GM23338 (cell line): ENCODE measurements around the gene NSA2. TPM values are rescaled to one million over a fixed set of nuclear protein-coding genes. Genes with fewer than 3 reads are reported as not detected.

ENCODE experiments used
- ATAC-seq: fragments of 200-7000 bp; cut with Tn5 transposase; 3 replicates; pipeline ENCODE4 v1.9.1; 2020
- DNase-seq: peaks from one replicate; pipeline ENCODE4 v3.0.0-alpha.2; 2015; ENCODE audit warnings: low spot score
- H2AFZ ChIP-seq: fragments of 200-600 bp; sonication (generic); 2 replicates; pipeline ENCODE4 v1.8.0; 2016; ENCODE audit warnings: antibody characterized with exemption, mild to moderate bottlenecking, moderate library complexity
- H3F3A ChIP-seq: fragments of 200-600 bp; sonication (generic); replicated peaks from 2 replicates; pipeline ENCODE4 v1.8.0; 2017; ENCODE audit warnings: antibody characterized with exemption, mixed run types, low read depth
- H3K27ac ChIP-seq: fragments of 200-600 bp; sonication (generic); 2 replicates; pipeline ENCODE4 v1.6.1; 2016; ENCODE audit warnings: low read depth
- H3K27me3 ChIP-seq: fragments of 200-600 bp; sonication (generic); 2 replicates; pipeline ENCODE4 v1.8.0; 2016; ENCODE audit warnings: mild to moderate bottlenecking, mixed run types, moderate library complexity; ENCODE audit not compliant: insufficient read depth
- H3K36me3 ChIP-seq: fragments of 200-600 bp; sonication (generic); 2 replicates; pipeline ENCODE4 v1.8.0; 2016; ENCODE audit warnings: mild to moderate bottlenecking; ENCODE audit not compliant: insufficient read depth
- H3K4me1 ChIP-seq: fragments of 200-600 bp; sonication (generic); 2 replicates; pipeline ENCODE4 v1.8.0; 2016; ENCODE audit warnings: mild to moderate bottlenecking, moderate library complexity; ENCODE audit not compliant: insufficient read depth
- H3K4me2 ChIP-seq: fragments of 200-600 bp; sonication (generic); 2 replicates; pipeline ENCODE4 v1.7.1; 2017; ENCODE audit warnings: mixed run types
- H3K4me3 ChIP-seq: fragments of 200-600 bp; sonication (generic); 2 replicates; pipeline ENCODE4 v1.6.1; 2016; ENCODE audit warnings: mixed run types
- H3K79me2 ChIP-seq: fragments of 200-600 bp; sonication (generic); replicated peaks from 2 replicates; pipeline ENCODE4 v1.8.0; 2017; ENCODE audit warnings: mild to moderate bottlenecking; ENCODE audit not compliant: insufficient read depth
- H3K9me2 ChIP-seq: fragments of 200-600 bp; sonication (generic); 2 replicates; pipeline ENCODE4 v1.8.0; 2017; ENCODE audit not compliant: insufficient read depth
- H4K20me1 ChIP-seq: fragments of 200-600 bp; sonication (generic); replicated peaks from 2 replicates; pipeline ENCODE4 v1.8.0; 2017; ENCODE audit warnings: mild to moderate bottlenecking; ENCODE audit not compliant: insufficient read depth
- H3K27ac Mint-ChIP-seq: 2 replicates; pipeline ENCODE4 v1.8.0; 2020; ENCODE audit warnings: inconsistent platforms, mild to moderate bottlenecking, moderate library complexity, mixed read lengths
- H3K27me3 Mint-ChIP-seq: 3 replicates; pipeline ENCODE4 v1.8.0; 2022; ENCODE audit warnings: low read depth, mild to moderate bottlenecking, moderate library complexity, mixed read lengths, inconsistent platforms; ENCODE audit not compliant: insufficient read depth, poor library complexity
- H3K36me3 Mint-ChIP-seq: 3 replicates; pipeline ENCODE4 v1.8.0; 2021; ENCODE audit warnings: low read depth, mild to moderate bottlenecking, inconsistent platforms, moderate library complexity, mixed read lengths
- H3K4me1 Mint-ChIP-seq: 3 replicates; pipeline ENCODE4 v1.8.0; 2020; ENCODE audit warnings: mild to moderate bottlenecking, inconsistent platforms, mixed read lengths
- H3K4me3 Mint-ChIP-seq: 3 replicates; pipeline ENCODE4 v1.8.0; 2021; ENCODE audit warnings: moderate library complexity, mild to moderate bottlenecking, inconsistent platforms, mixed read lengths
- H3K9me3 Mint-ChIP-seq: 3 replicates; pipeline ENCODE4 v1.8.0; 2020; ENCODE audit warnings: moderate library complexity, mild to moderate bottlenecking, inconsistent platforms, mixed read lengths
- CREB1 ChIP-seq: fragments of 250-450 bp; sonication (Bioruptor Pico); IDR thresholded peaks from 2 replicates; pipeline ENCODE4 v1.5.0; 2020; ENCODE audit warnings: low read depth, mild to moderate bottlenecking, moderate library complexity
- JUNB ChIP-seq: IDR thresholded peaks from one replicate; pipeline ENCODE4 v1.6.1; 2016; ENCODE audit warnings: antibody characterized with exemption; ENCODE audit not compliant: unreplicated experiment
- NANOG ChIP-seq: IDR thresholded peaks from 2 replicates; pipeline ENCODE4 v1.6.1; 2016; ENCODE audit warnings: antibody characterized with exemption, borderline replicate concordance
- POLR2AphosphoS5 ChIP-seq: IDR thresholded peaks from 2 replicates; pipeline ENCODE4 v1.6.1; 2016; ENCODE audit warnings: antibody characterized with exemption, low read depth
- STAT1 ChIP-seq: IDR thresholded peaks from one replicate; pipeline ENCODE4 v1.6.1; 2016; ENCODE audit warnings: antibody characterized with exemption; ENCODE audit not compliant: unreplicated experiment
- ZNF114 ChIP-seq: fragments of 250-450 bp; sonication (Bioruptor Pico); IDR thresholded peaks from 2 replicates; pipeline ENCODE4 v1.5.0; 2020; ENCODE audit warnings: mild to moderate bottlenecking, moderate library complexity
- ZNF331 ChIP-seq: fragments of 250-450 bp; sonication (Bioruptor Pico); IDR thresholded peaks from 2 replicates; pipeline ENCODE4 v1.5.0; 2020; ENCODE audit warnings: low read depth, mild to moderate bottlenecking, moderate library complexity
- long read RNA-seq: library from polyadenylated mRNA; unstranded; transcript quantifications from one replicate; pipeline ENCODE4 v2.0.0, GENCODE V29; 2020; ENCODE audit not compliant: unreplicated experiment
- polyA plus RNA-seq: library from polyadenylated mRNA; unstranded; fragments of >200 nt; fragmentation: Nextera tagmentation; extraction: Ambion mirVana; gene quantifications from 2 replicates; pipeline ENCODE4 v1.2.1, GENCODE V29; 2016
- total RNA-seq: library from RNA; depleted of rRNA; stranded (reverse); fragments of >200 nt; shearing (Covaris generic); gene quantifications from 2 replicates; pipeline ENCODE4 v1.2.3, GENCODE V29; 2014; rRNA removed
- TF ChIP-seq, protein P1 (sequence below): IDR thresholded peaks from 2 replicates; pipeline ENCODE4 v1.6.1; 2016; ENCODE audit warnings: antibody characterized with exemption
- TF ChIP-seq, protein P2 (sequence below): IDR thresholded peaks from one replicate; pipeline ENCODE4 v1.6.1; 2018; ENCODE audit warnings: antibody characterized with exemption; ENCODE audit not compliant: unreplicated experiment

NSA2 gene
- total RNA-seq = 103 and 115 TPM in 2 replicates
- 244 and 259 TPM in 2 replicates for polyA plus RNA-seq
- long read RNA-seq, full-length matches to known transcripts = 10 of 17 reads
- long read RNA-seq, partial matches to known transcripts = 7 of 17 reads
- long read RNA-seq, other reads (novel, unspliced or antisense) = 0 of 17 reads

DNA sequence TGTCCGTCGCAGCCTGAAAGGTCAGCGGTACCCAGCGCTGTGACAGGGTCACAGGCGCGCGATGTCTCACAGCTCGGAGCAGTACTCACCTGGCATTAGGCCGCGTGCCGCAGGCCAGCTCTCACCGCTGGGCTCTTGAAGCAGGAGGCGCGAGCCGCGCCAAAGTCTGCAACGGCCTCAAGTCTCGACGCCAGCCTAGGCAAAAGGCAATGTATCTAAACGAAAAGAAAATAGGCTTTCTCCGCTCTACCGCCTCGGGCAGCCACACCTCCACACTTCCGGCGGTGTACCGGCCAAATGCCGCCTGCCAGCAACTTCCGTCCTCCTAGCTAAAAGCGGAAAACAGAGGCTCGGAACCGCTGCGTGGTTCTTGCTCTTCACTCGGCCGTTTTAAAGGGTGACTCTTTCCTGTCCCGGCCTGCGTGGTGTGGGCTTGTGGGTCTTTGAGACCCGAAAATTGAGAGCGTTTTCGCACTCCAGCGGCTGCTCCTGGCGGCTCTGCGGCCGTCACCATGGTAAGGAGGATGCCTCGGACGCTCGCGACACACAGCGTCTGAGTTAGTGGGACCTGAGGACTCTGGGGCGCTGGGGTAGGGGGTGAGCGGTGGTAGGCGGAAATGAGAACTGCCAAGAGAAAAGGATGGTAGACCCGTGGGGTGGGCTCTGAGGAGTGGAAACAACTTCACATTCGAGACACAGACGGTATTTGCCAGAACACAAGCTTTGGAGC lies at the start of gene NSA2, which contains the start of gene GFM2:
Gene NSA2 (plus strand): TSS at position 401 of the 730 bp plus-strand sequence. CDS start 112 bp downstream, at position 513.
Gene GFM2 (minus strand): TSS at position 269 of the 730 bp plus-strand sequence. CDS start 3,375 bp downstream, outside the sequence.
- H3K4me2 ChIP-seq = peak within 1 kb of the TSS; percentile 94
- no peaks in the 10 kb centered on the region for H3K27me3 ChIP-seq
- H2AFZ ChIP-seq = peak within 1 kb of the TSS; percentile 100
- H3K36me3 ChIP-seq = peaks cover 28% of the 10 kb centered on the region
- Mint-ChIP-seq H3K36me3 (peaks cover 37% of the 10 kb centered on the region), H3K4me3 (peak within 1 kb of the TSS; percentile 100), H3K27me3 (peaks cover 3% of the 10 kb centered on the region), H3K27ac (peak within 1 kb of the TSS; percentile 96), H3K4me1 (peaks cover 11% of the 10 kb centered on the region), H3K9me3 (no peaks in the 10 kb centered on the region)
- H3K79me2 ChIP-seq = peaks cover 54% of the 10 kb centered on the region
- H3F3A ChIP-seq = peaks cover 8% of the 10 kb centered on the region
- H3K4me1 ChIP-seq = peaks cover 5% of the 10 kb centered on the region
- H3K27ac ChIP-seq = peak within 1 kb of the TSS; percentile 78; the same call in 1 of the 2 replicates
- no peaks in the 10 kb centered on the region for H3K9me2 ChIP-seq
- TF ChIP-seq JUNB (no peak), CREB1 (CRISPR knock-in tag) (peak; percentile 71), POLR2AphosphoS5 (peak; percentile 79)
- TF ChIP-seq, protein P1, sequence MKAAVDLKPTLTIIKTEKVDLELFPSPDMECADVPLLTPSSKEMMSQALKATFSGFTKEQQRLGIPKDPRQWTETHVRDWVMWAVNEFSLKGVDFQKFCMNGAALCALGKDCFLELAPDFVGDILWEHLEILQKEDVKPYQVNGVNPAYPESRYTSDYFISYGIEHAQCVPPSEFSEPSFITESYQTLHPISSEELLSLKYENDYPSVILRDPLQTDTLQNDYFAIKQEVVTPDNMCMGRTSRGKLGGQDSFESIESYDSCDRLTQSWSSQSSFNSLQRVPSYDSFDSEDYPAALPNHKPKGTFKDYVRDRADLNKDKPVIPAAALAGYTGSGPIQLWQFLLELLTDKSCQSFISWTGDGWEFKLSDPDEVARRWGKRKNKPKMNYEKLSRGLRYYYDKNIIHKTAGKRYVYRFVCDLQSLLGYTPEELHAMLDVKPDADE = peak; percentile 81
- DNase-seq (peak; percentile 98), ATAC-seq (peak; percentile 95)
- peak within 1 kb of the TSS; percentile 99 for H3K4me3 ChIP-seq
- peaks cover 5% of the 10 kb centered on the region; the same call in 1 of the 2 replicates for H4K20me1 ChIP-seq

DNA sequence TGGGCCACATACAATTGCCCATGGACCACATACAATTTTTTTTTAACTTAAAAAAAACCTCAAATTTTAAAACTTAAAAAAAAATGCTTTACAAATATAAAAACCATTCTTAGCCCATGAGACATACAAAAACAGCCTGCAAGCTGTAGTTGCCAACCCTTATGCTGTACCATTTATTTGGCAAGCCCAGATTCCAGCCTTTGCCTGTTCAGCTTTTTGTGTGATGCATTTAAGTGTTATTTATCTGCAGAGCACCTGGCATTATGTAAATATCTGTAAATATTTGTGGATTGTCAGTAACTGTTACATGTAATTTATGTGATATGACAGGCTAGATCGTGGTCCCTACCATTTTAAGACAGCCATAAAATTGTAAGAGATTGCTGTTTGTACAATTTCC lies 49.5 kb upstream of the NSA2 start:
- Mint-ChIP-seq H3K27ac (no peak overlapping the region), H3K4me3 (no peak overlapping the region), H3K36me3 (peaks cover 24% of the 10 kb centered on the region; the same call in 2 of the 3 replicates), H3K27me3 (no peaks in the 10 kb centered on the region), H3K4me1 (no peaks in the 10 kb centered on the region), H3K9me3 (peaks cover under 1% of the 10 kb centered on the region; the same call in 2 of the 3 replicates)
- H3K9me2 ChIP-seq = no peaks in the 10 kb centered on the region
- H3K27me3 ChIP-seq = no peaks in the 10 kb centered on the region
- H3F3A ChIP-seq = no peaks in the 10 kb centered on the region
- H2AFZ ChIP-seq = no peak overlapping the region
- H4K20me1 ChIP-seq = no peaks in the 10 kb centered on the region
- H3K4me1 ChIP-seq = no peaks in the 10 kb centered on the region
- no peaks in the 10 kb centered on the region for H3K79me2 ChIP-seq
- DNase-seq (no peak), ATAC-seq (no peak)
- H3K27ac ChIP-seq = no peak overlapping the region
- peaks cover 3% of the 10 kb centered on the region; the same call in 1 of the 2 replicates for H3K36me3 ChIP-seq
- no peak overlapping the region for H3K4me3 ChIP-seq
- no peak overlapping the region for H3K4me2 ChIP-seq
- TF ChIP-seq CREB1 (CRISPR knock-in tag) = no peak
- TF ChIP-seq ZNF114 = no peak
- no peak for TF ChIP-seq NANOG
- no peak for TF ChIP-seq STAT1
- TF ChIP-seq POLR2AphosphoS5 = no peak
- no peak for TF ChIP-seq ZNF331
- TF ChIP-seq, protein P1 = no peak
- TF ChIP-seq, protein P2, sequence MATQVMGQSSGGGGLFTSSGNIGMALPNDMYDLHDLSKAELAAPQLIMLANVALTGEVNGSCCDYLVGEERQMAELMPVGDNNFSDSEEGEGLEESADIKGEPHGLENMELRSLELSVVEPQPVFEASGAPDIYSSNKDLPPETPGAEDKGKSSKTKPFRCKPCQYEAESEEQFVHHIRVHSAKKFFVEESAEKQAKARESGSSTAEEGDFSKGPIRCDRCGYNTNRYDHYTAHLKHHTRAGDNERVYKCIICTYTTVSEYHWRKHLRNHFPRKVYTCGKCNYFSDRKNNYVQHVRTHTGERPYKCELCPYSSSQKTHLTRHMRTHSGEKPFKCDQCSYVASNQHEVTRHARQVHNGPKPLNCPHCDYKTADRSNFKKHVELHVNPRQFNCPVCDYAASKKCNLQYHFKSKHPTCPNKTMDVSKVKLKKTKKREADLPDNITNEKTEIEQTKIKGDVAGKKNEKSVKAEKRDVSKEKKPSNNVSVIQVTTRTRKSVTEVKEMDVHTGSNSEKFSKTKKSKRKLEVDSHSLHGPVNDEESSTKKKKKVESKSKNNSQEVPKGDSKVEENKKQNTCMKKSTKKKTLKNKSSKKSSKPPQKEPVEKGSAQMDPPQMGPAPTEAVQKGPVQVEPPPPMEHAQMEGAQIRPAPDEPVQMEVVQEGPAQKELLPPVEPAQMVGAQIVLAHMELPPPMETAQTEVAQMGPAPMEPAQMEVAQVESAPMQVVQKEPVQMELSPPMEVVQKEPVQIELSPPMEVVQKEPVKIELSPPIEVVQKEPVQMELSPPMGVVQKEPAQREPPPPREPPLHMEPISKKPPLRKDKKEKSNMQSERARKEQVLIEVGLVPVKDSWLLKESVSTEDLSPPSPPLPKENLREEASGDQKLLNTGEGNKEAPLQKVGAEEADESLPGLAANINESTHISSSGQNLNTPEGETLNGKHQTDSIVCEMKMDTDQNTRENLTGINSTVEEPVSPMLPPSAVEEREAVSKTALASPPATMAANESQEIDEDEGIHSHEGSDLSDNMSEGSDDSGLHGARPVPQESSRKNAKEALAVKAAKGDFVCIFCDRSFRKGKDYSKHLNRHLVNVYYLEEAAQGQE = no peak
